ENCODE measurements around the gene HSF5.

DNA sequence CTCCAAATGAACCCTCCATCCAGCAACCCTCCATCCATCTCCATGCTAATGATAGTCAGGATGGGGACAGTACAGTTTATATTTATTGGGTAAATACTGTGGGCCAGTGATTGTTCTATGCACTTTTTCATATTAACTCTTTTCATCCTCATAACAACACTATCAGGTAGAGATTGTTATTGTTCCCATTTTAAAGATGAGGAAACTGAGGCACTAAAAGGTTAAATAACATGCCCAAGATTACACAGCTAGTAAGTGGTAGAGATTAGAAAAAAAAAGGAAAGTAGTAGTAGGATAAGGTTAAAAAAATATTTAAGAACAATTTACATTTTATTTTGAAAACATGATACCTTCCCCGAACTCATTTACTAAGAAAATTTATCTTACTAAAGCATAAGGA is 114.3 kb downstream of the HSF5 start:
- TF ChIP-seq, protein P1, sequence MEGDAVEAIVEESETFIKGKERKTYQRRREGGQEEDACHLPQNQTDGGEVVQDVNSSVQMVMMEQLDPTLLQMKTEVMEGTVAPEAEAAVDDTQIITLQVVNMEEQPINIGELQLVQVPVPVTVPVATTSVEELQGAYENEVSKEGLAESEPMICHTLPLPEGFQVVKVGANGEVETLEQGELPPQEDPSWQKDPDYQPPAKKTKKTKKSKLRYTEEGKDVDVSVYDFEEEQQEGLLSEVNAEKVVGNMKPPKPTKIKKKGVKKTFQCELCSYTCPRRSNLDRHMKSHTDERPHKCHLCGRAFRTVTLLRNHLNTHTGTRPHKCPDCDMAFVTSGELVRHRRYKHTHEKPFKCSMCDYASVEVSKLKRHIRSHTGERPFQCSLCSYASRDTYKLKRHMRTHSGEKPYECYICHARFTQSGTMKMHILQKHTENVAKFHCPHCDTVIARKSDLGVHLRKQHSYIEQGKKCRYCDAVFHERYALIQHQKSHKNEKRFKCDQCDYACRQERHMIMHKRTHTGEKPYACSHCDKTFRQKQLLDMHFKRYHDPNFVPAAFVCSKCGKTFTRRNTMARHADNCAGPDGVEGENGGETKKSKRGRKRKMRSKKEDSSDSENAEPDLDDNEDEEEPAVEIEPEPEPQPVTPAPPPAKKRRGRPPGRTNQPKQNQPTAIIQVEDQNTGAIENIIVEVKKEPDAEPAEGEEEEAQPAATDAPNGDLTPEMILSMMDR (IDR thresholded peaks at IDR 0.05) = no peak
- TF ChIP-seq POLR2A (IDR thresholded peaks at IDR 0.05) = no peak

All from Peyer's patch (tissue), 4 donors.